GM04504 (cell line): ENCODE data around the gene CDK17.
"Not testable (repeated sequence)": the region's sequence is repeated elsewhere in the genome, so short reads cannot be mapped to it uniquely, and the experiment has no call there.

ENCODE experiments used
- DNase-seq: peaks from one replicate; pipeline ENCODE4 v3.0.0-alpha.2; 2012; ENCODE audit warnings: low read depth

Gene CDK17

GRCh38 chr12:96387981-96388380 is 12.3 kb downstream of the CDK17 start:
- DNase-seq: no peak

- no peak for DNase-seq
Observed at GRCh38 chr12:96386794-96387193, 13.4 kb downstream of the CDK17 start.

GRCh38 chr12:96383991-96384390 is 16.2 kb downstream of the CDK17 start:
- DNase-seq: no peak

- no peak for DNase-seq
Observed at GRCh38 chr12:96383371-96383770, 16.9 kb downstream of the CDK17 start.

GRCh38 chr12:96379743-96380142 is 20.5 kb downstream of the CDK17 start:
- not testable (repeated sequence) for DNase-seq

GRCh38 chr12:96378319-96378718 is 21.9 kb downstream of the CDK17 start:
- DNase-seq: no peak

- DNase-seq: no peak
Observed at GRCh38 chr12:96376865-96377264, 23.4 kb downstream of the CDK17 start.

GRCh38 chr12:96375841-96376604 is 24.2 kb downstream of the CDK17 start:
- no peak for DNase-seq

- DNase-seq: no peak
Observed at GRCh38 chr12:96375170-96375569, 25.1 kb downstream of the CDK17 start.

- DNase-seq: no peak
Observed at GRCh38 chr12:96371790-96372699, 28.2 kb downstream of the CDK17 start.

GRCh38 chr12:96371138-96371789 is 29.0 kb downstream of the CDK17 start:
- no peak for DNase-seq

GRCh38 chr12:96368687-96369086 is 31.6 kb downstream of the CDK17 start:
- DNase-seq: no peak

- no peak for DNase-seq
Observed at GRCh38 chr12:96368233-96368632, 32.0 kb downstream of the CDK17 start.

GRCh38 chr12:96366381-96366654 is 33.9 kb downstream of the CDK17 start:
- no peak for DNase-seq

GRCh38 chr12:96365604-96366380 is 34.4 kb downstream of the CDK17 start:
- DNase-seq: no peak

GRCh38 chr12:96364092-96364700 is 36.0 kb downstream of the CDK17 start:
- DNase-seq: no peak

GRCh38 chr12:96361074-96361473 is 39.2 kb downstream of the CDK17 start:
- DNase-seq: no peak

- DNase-seq: no peak
Observed at GRCh38 chr12:96360550-96360949, 39.7 kb downstream of the CDK17 start.

GRCh38 chr12:96359328-96359727 is 40.9 kb downstream of the CDK17 start:
- DNase-seq: no peak

- no peak for DNase-seq
Observed at GRCh38 chr12:96356831-96357230, 43.4 kb downstream of the CDK17 start.

- DNase-seq: no peak
Observed at GRCh38 chr12:96354844-96355534, 45.2 kb downstream of the CDK17 start.
